Glutamatergic neuron (in vitro differentiated cells): ENCODE results near the gene AUTS2. TPM values are rescaled to one million over a fixed set of nuclear protein-coding genes. Genes with fewer than 3 reads are reported as not detected.

Source experiments
- DNase-seq: peaks from one replicate; pipeline ENCODE4 v3.0.0; 2022
- H3K27ac Mint-ChIP-seq: one replicate; pipeline ENCODE4 v1.8.0; 2020; ENCODE audit warnings: mild to moderate bottlenecking, mixed read lengths, inconsistent platforms; ENCODE audit not compliant: unreplicated experiment
- H3K27me3 Mint-ChIP-seq: one replicate; pipeline ENCODE4 v1.8.0; 2020; ENCODE audit warnings: mild to moderate bottlenecking, moderate library complexity, mixed read lengths, inconsistent platforms; ENCODE audit not compliant: unreplicated experiment
- H3K36me3 Mint-ChIP-seq: one replicate; pipeline ENCODE4 v1.8.0; 2020; ENCODE audit warnings: mild to moderate bottlenecking, mixed read lengths, inconsistent platforms; ENCODE audit not compliant: unreplicated experiment
- H3K4me1 Mint-ChIP-seq: one replicate; pipeline ENCODE4 v1.8.0; 2020; ENCODE audit warnings: mild to moderate bottlenecking, low read depth, mixed read lengths, inconsistent platforms; ENCODE audit not compliant: unreplicated experiment
- H3K4me3 Mint-ChIP-seq: one replicate; pipeline ENCODE4 v1.8.0; 2020; ENCODE audit warnings: mild to moderate bottlenecking, mixed read lengths, inconsistent platforms; ENCODE audit not compliant: unreplicated experiment
- H3K9me3 Mint-ChIP-seq: one replicate; pipeline ENCODE4 v1.8.0; 2020; ENCODE audit warnings: mild to moderate bottlenecking, moderate library complexity, mixed read lengths, inconsistent platforms; ENCODE audit not compliant: unreplicated experiment
- CTCF ChIP-seq: fragments of 200-600 bp; sonication (generic); IDR thresholded peaks from one replicate; pipeline ENCODE4 v1.5.0; 2021; ENCODE audit not compliant: partially characterized antibody, unreplicated experiment
- total RNA-seq: library from RNA; stranded (reverse); fragmentation: NEBNext Ultra II Directional; extraction: Animal tissue kit (Norgen Biotek cat#: 25700); gene quantifications from one replicate; pipeline ENCODE4 v1.2.1, GENCODE V29; 2021; ENCODE audit not compliant: unreplicated experiment

The AUTS2 gene
- total RNA-seq, 1 donor from 2014 or later: 300 TPM

DNA sequence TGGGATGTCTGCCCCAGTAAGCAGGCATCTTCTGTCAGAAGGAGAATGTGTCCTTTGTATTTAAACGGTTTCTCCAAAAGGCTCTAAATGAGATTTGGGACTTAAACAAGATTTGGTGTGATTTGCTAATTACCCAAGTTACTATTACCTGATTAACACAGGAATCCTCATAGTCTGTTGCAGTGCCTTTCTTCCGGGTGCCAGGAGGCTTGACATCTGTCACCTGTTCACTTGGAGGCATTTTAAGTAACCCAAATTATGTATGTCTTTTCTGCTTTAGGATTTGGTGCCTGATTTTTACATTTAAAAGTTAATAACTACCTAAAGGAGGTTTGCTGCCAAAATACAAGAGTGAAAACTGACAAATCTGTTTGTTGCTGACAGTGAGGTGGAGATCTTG lies 945.7 kb downstream of the AUTS2 start:
- Mint-ChIP-seq H3K27me3 (peaks cover 4% of the 10 kb centered on the region), H3K27ac (no peak overlapping the region), H3K4me1 (peaks cover 21% of the 10 kb centered on the region), H3K36me3 (peaks cover 20% of the 10 kb centered on the region), H3K9me3 (peaks cover 7% of the 10 kb centered on the region), H3K4me3 (no peak overlapping the region)
- DNase-seq: no peak
- TF ChIP-seq CTCF: no peak

DNA sequence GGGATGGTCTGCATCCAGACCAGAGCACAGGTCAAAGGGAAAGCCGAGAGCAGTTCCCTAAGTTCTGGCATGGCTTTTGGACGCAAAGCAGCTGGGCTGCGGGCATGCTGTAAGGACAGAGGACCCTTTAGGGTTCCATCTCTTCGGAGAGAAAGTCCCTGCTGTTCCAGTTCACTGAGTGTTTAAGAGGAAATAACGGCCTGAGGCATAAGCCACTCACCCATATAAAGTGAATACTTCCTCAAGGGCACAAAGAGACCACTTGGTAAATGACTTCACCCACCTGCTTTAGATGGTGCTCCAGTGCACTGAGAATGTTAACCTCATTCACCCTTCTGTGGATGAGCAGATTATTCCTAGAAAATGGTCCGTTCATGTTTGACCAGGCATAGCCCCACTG lies 946.9 kb downstream of the AUTS2 start:
- no peak overlapping the region for H3K4me3 Mint-ChIP-seq
- no peak overlapping the region for H3K27ac Mint-ChIP-seq
- DNase-seq: no peak
- peaks cover 27% of the 10 kb centered on the region for H3K36me3 Mint-ChIP-seq
- peaks cover 4% of the 10 kb centered on the region for H3K27me3 Mint-ChIP-seq
- H3K9me3 Mint-ChIP-seq: peaks cover 6% of the 10 kb centered on the region
- H3K4me1 Mint-ChIP-seq: peaks cover 21% of the 10 kb centered on the region
- no peak for TF ChIP-seq CTCF

DNA sequence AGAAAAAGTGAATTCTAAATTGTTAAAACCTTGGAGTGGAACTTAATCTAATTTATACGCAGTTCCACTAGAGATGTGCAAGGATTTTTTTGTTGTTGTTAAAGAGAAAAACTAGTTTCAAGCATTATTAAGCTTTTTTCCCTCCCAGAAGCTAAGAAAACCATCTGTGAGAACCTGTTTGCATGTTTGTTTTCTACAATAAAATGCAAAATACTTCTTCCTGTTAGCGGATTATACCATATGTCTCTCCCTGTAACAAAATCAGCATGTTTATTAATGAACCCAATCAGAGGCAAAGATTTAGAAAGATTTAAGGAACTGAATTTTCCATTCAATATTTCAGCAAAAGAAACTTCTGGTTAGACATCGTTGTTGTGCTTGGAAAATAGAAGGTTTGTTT lies 953.9 kb downstream of the AUTS2 start:
- no peak for TF ChIP-seq CTCF
- H3K27me3 Mint-ChIP-seq: peaks cover 5% of the 10 kb centered on the region
- H3K4me1 Mint-ChIP-seq: peaks cover 21% of the 10 kb centered on the region
- H3K9me3 Mint-ChIP-seq: peaks cover 10% of the 10 kb centered on the region
- H3K27ac Mint-ChIP-seq: no peak overlapping the region
- H3K4me3 Mint-ChIP-seq: no peak overlapping the region
- DNase-seq: no peak
- H3K36me3 Mint-ChIP-seq: peaks cover 21% of the 10 kb centered on the region

- Mint-ChIP-seq H3K9me3 (peaks cover 20% of the 10 kb centered on the region), H3K4me1 (peaks cover 33% of the 10 kb centered on the region), H3K27ac (no peak overlapping the region), H3K27me3 (peaks cover 15% of the 10 kb centered on the region), H3K36me3 (peaks cover 12% of the 10 kb centered on the region), H3K4me3 (no peak overlapping the region)
- no peak for TF ChIP-seq CTCF
- no peak for DNase-seq
Measured at GRCh38 chr7:70553364-70553763, 955.1 kb downstream of the AUTS2 start.

DNA sequence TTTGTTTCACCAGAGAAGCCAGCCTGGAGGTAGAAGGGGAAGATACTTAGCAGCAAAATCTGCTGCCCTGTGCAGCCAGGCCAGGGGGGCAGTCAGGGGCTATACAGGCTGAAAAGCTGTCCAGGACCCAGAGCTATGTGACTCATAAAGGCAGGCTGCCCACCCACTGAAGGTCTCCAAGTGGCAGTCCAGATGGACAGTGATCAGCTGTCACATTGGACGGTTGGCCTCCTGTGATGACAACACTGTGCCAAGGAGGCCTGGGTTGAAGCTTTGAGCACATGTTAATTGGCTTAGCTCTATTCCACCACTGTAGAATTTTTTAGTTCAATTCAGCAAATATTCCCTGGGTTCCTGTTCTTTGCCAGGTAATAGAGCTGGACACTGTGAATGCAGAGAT lies 956.4 kb downstream of the AUTS2 start:
- H3K4me3 Mint-ChIP-seq: no peak overlapping the region
- H3K36me3 Mint-ChIP-seq: peaks cover 14% of the 10 kb centered on the region
- peak overlapping the region; percentile 28 for H3K27ac Mint-ChIP-seq
- no peak for TF ChIP-seq CTCF
- no peak for DNase-seq
- peaks cover 27% of the 10 kb centered on the region for H3K9me3 Mint-ChIP-seq
- peaks cover 16% of the 10 kb centered on the region for H3K27me3 Mint-ChIP-seq
- H3K4me1 Mint-ChIP-seq: peaks cover 35% of the 10 kb centered on the region
